ENCODE results near the gene SEPHS1.

SEPHS1 gene

GRCh38 chr10:13349463-13350274 is 1.6 kb upstream of the SEPHS1 start (continued):
- no peak for TF ChIP-seq CTCF (tag by site-specific recombination; IDR thresholded peaks at IDR 0.05)
- TF ChIP-seq HOXA7 (CRISPR knock-in tag; IDR thresholded peaks at IDR 0.05; ENCODE audit: borderline replicate concordance): no peak
- TF ChIP-seq PATZ1 (tag by site-specific recombination; IDR thresholded peaks at IDR 0.05): peak; percentile 52
- no peak for TF ChIP-seq ZNF248 (tag by site-specific recombination; IDR thresholded peaks at IDR 0.05)
- TF ChIP-seq OSR2 (tag by site-specific recombination; IDR thresholded peaks at IDR 0.05): peak; percentile 87
- TF ChIP-seq ZNF701 (tag by site-specific recombination; IDR thresholded peaks at IDR 0.05): no peak
- peak; percentile 70 for TF ChIP-seq ZFHX2 (tag by site-specific recombination; conservative IDR thresholded peaks at IDR 0.05)
- no peak for TF ChIP-seq MYNN (tag by site-specific recombination; IDR thresholded peaks at IDR 0.05; ENCODE audit: borderline replicate concordance)
- no peak for TF ChIP-seq ZNF221 (tag by site-specific recombination; IDR thresholded peaks at IDR 0.05; ENCODE audit: borderline replicate concordance)
- no peak for TF ChIP-seq ZNF623 (tag by site-specific recombination; IDR thresholded peaks at IDR 0.05)
- no peak for TF ChIP-seq ZNF133 (tag by site-specific recombination; IDR thresholded peaks at IDR 0.05)
- TF ChIP-seq ZNF184 (tag by site-specific recombination; IDR thresholded peaks at IDR 0.05): no peak
- TF ChIP-seq ZNF585B (tag by site-specific recombination; IDR thresholded peaks at IDR 0.05): no peak
- no peak for TF ChIP-seq KLF10 (tag by site-specific recombination; IDR thresholded peaks at IDR 0.05)
- TF ChIP-seq ZNF600 (tag by site-specific recombination; IDR thresholded peaks at IDR 0.05): peak; percentile 98
- TF ChIP-seq TCF7L2 (IDR thresholded peaks at IDR 0.05; ENCODE audit: borderline replicate concordance, low read depth, low read length): peak; percentile 46; the same call in 1 of the 2 replicates
- TF ChIP-seq ZNF341 (tag by site-specific recombination; IDR thresholded peaks at IDR 0.05; ENCODE audit: low read depth): peak; percentile 37; the same call in 1 of the 2 replicates
- TF ChIP-seq KLF17 (tag by site-specific recombination; IDR thresholded peaks at IDR 0.05): no peak
- no peak for TF ChIP-seq INSM2 (tag by site-specific recombination; IDR thresholded peaks at IDR 0.05)
- no peak for TF ChIP-seq ZNF214 (tag by site-specific recombination; IDR thresholded peaks at IDR 0.05; ENCODE audit: borderline replicate concordance)
- peak; percentile 41; the same call in 1 of the 2 replicates for TF ChIP-seq ZFP69B (tag by site-specific recombination; IDR thresholded peaks at IDR 0.05)
- no peak for TF ChIP-seq ZNF140 (tag by site-specific recombination; IDR thresholded peaks at IDR 0.05)
- TF ChIP-seq HIC1 (tag by site-specific recombination; IDR thresholded peaks at IDR 0.05): no peak
- TF ChIP-seq ZNF791 (tag by site-specific recombination; IDR thresholded peaks at IDR 0.05): no peak
- no peak for TF ChIP-seq YY2 (tag by site-specific recombination; IDR thresholded peaks at IDR 0.05)
- 0 out of 2 replicates have a peak, but pooled peaks have one; percentile 12 for TF ChIP-seq ZBTB48 (tag by site-specific recombination; IDR thresholded peaks at IDR 0.05)

All from HEK293 (cell line).